HEK293T (cell line): ENCODE results near the gene RBM6.

Experiments used
- CTBP1 ChIP-seq: fragments of 450-650 bp; IDR thresholded peaks from 2 replicates; pipeline ENCODE4 v1.6.1; 2016; ENCODE audit warnings: borderline replicate concordance
- ELF4 ChIP-seq: fragments of 450-650 bp; IDR thresholded peaks from 2 replicates; pipeline ENCODE4 v1.6.1; 2017; ENCODE audit warnings: antibody characterized with exemption
- FOXK2 ChIP-seq: fragments of 450-650 bp; IDR thresholded peaks from 2 replicates; pipeline ENCODE4 v1.6.1; 2016; ENCODE audit warnings: mild to moderate bottlenecking
- FOXM1 ChIP-seq: fragments of 450-650 bp; IDR thresholded peaks from 2 replicates; pipeline ENCODE4 v1.6.1; 2017; ENCODE audit warnings: mild to moderate bottlenecking, borderline replicate concordance
- HDGF ChIP-seq: fragments of 450-650 bp; IDR thresholded peaks from 2 replicates; pipeline ENCODE4 v1.6.1; 2017; ENCODE audit warnings: antibody characterized with exemption, borderline replicate concordance
- NFRKB ChIP-seq: fragments of 450-650 bp; IDR thresholded peaks from 2 replicates; pipeline ENCODE4 v1.6.1; 2016; ENCODE audit warnings: mild to moderate bottlenecking, moderate library complexity
- SP1 ChIP-seq: fragments of 450-650 bp; IDR thresholded peaks from 2 replicates; pipeline ENCODE4 v1.6.1; 2017
- SUZ12 ChIP-seq: fragments of 450-650 bp; IDR thresholded peaks from 2 replicates; pipeline ENCODE4 v1.6.1; 2016; ENCODE audit warnings: mild to moderate bottlenecking
- TARDBP ChIP-seq: fragments of 450-650 bp; IDR thresholded peaks from 2 replicates; pipeline ENCODE4 v1.6.1; 2016
- ZNF384 ChIP-seq: fragments of 450-650 bp; IDR thresholded peaks from 2 replicates; pipeline ENCODE4 v1.6.1; 2016
- TF ChIP-seq, protein P1 (sequence below): fragments of 450-650 bp; IDR thresholded peaks from 2 replicates; pipeline ENCODE4 v1.6.1; 2016

DNA sequence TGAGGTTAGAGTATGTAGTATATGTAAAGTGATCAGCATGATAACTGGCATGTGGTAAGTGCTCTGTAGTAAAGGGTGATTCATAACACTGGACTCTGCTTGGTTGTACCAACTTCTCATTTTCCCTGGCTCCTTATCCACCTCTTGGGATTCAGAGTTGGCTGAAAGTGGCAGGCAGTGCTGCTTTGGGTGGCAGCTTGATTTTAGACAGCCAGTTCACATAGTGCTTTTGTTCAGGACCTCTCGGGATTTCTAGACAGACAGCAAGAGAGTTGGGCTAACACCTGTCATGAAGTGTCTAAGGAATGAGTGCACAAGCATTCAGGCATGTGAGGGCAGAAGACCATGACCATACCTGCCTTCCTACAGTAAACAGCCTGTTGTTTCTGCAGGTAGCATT is 69.0 kb downstream of the RBM6 start:
- TF ChIP-seq, protein P1, sequence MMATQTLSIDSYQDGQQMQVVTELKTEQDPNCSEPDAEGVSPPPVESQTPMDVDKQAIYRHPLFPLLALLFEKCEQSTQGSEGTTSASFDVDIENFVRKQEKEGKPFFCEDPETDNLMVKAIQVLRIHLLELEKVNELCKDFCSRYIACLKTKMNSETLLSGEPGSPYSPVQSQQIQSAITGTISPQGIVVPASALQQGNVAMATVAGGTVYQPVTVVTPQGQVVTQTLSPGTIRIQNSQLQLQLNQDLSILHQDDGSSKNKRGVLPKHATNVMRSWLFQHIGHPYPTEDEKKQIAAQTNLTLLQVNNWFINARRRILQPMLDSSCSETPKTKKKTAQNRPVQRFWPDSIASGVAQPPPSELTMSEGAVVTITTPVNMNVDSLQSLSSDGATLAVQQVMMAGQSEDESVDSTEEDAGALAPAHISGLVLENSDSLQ: no peak
- TF ChIP-seq ZNF384 (no peak), FOXM1 (no peak), ELF4 (no peak), SP1 (no peak), NFRKB (no peak), SUZ12 (no peak), HDGF (no peak), FOXK2 (no peak), TARDBP (no peak), CTBP1 (no peak)
